Uterus (tissue), 4 donors: ENCODE results near the gene CDK19. TPM values are rescaled to one million over a fixed set of nuclear protein-coding genes. Genes with fewer than 3 reads are reported as not detected.
"Not testable (repeated sequence)": the region's sequence is repeated elsewhere in the genome, so short reads cannot be mapped to it uniquely, and the experiment has no call there.

Source experiments
- DNase-seq, 2 donors: peaks; one replicate each; pipeline ENCODE4 v3.0.0-alpha.2; 2019 to 2020
- H3K27ac ChIP-seq, 2 donors: fragments of 200-600 bp; sonication (generic); 1 replicate in 1 of 2; 2 replicates in 1 of 2; pipeline ENCODE4 v1.5.1; 2016 to 2018
- H3K27me3 ChIP-seq, 2 donors: fragments of 200-600 bp; sonication (generic); one replicate each; pipeline ENCODE4 v1.5.1; 2018 to 2019; ENCODE audit warnings: control low read depth in 1 of 2
- H3K36me3 ChIP-seq, 2 donors: fragments of 200-600 bp; sonication (generic); one replicate each; pipeline ENCODE4 v1.5.1; 2019; ENCODE audit warnings: control low read depth in 1 of 2
- H3K4me1 ChIP-seq, 2 donors: fragments of 200-600 bp; sonication (generic); one replicate each; pipeline ENCODE4 v1.5.1; 2018 to 2019; ENCODE audit warnings: control low read depth in 1 of 2
- H3K4me3 ChIP-seq, 2 donors: fragments of 200-600 bp; sonication (generic); 1 replicate in 1 of 2; 2 replicates in 1 of 2; pipeline ENCODE4 v1.5.1; 2018 to 2019; ENCODE audit warnings: mild to moderate bottlenecking in 1 of 2
- H3K9me3 ChIP-seq, 2 donors: fragments of 200-600 bp; sonication (generic); one replicate each; pipeline ENCODE4 v1.5.1; 2019; ENCODE audit warnings: control low read depth in 1 of 2
- POLR2A ChIP-seq, 2 donors: fragments of 450-650 bp; IDR thresholded peaks; one replicate each; pipeline ENCODE4 v1.6.1; 2016; ENCODE audit warnings: antibody characterized with exemption in 2 of 2, mild to moderate bottlenecking in 1 of 2, moderate library complexity in 1 of 2
- intact Hi-C: fragments of 100-400 bp; cut with DNase I; formaldehyde crosslinking; loops from one replicate; pipeline ENCODE4 v1.15.1; 2023; ENCODE audit warnings: low total_unique reads
- total RNA-seq, 4 donors: library from RNA; depleted of rRNA in 3 of 4; stranded (reverse); fragments of >200 nt in 3 of 4; gene quantifications; one replicate each; pipeline versions ENCODE4 v1.1.0 to v1.2.4, GENCODE V29; 2014 to 2023
- TF ChIP-seq, protein P1 (sequence below), 4 experiments: fragments of 200-600 bp in 2 of 4; fragments of 450-650 bp in 2 of 4; sonication (generic) in 2 of 4; IDR thresholded peaks; one replicate each; pipeline ENCODE4 v1.5.1; 2016 to 2019; ENCODE audit warnings: antibody characterized with exemption in 4 of 4, mild to moderate bottlenecking in 2 of 4, moderate library complexity in 1 of 4
- donor health status: DM: yes; HTN: yes; CAD: no.

Gene CDK19
- total RNA-seq, 4 donors from 2014 or later = 1.0 to 34.3 (median 12.9) TPM

DNA sequence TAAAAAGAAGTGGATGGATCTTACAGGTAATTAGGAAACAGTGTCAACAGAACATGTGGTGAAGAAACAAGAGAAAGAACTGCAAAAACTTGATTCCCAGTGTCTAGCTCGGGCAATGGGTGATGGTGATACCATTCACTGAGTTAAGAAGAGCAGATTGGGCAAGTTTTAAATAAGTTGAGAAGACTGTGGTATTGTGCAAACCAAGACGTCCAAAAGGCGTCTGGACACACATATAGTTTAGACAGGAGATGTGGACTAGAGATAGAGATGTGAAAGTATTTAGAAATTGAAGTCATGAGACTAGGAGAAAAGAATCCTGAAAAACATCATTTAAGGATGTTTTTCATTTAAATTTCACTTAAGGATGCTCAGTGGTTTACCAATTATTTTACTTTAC lies 53.9 kb downstream of the CDK19 start:
- Histone ChIP-seq H3K27me3 (no peaks in the 10 kb centered on the region), H3K36me3 (no peaks in the 10 kb centered on the region), H3K9me3 (no peaks in the 10 kb centered on the region), H3K4me3 (no peak overlapping the region), H3K4me1 (no peaks in the 10 kb centered on the region), H3K27ac (no peak overlapping the region)
- TF ChIP-seq POLR2A (IDR thresholded peaks at IDR 0.05) = no peak
- TF ChIP-seq, protein P1, sequence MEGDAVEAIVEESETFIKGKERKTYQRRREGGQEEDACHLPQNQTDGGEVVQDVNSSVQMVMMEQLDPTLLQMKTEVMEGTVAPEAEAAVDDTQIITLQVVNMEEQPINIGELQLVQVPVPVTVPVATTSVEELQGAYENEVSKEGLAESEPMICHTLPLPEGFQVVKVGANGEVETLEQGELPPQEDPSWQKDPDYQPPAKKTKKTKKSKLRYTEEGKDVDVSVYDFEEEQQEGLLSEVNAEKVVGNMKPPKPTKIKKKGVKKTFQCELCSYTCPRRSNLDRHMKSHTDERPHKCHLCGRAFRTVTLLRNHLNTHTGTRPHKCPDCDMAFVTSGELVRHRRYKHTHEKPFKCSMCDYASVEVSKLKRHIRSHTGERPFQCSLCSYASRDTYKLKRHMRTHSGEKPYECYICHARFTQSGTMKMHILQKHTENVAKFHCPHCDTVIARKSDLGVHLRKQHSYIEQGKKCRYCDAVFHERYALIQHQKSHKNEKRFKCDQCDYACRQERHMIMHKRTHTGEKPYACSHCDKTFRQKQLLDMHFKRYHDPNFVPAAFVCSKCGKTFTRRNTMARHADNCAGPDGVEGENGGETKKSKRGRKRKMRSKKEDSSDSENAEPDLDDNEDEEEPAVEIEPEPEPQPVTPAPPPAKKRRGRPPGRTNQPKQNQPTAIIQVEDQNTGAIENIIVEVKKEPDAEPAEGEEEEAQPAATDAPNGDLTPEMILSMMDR (IDR thresholded peaks at IDR 0.05) = no peak
- intact Hi-C loops = no loop called here
- DNase-seq = no peak

DNA sequence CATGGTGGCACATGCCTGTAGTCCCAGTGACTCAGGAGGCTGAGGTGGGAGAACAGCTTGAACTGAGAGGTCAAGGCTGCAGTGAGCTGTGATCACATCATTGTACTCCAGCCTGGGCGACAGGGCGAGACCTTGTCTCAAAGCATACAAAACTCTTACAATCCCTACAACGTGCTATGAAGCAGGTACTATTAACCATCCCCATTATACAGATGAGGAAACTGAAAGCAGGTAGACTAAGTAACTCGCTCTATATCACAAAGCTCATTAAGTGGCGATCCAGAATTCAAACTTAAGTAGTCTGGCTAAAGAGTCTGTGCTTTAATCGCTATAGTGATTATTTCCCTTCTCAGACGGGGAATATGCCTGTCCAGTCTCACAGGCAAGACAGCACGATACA lies 54.7 kb downstream of the CDK19 start:
- intact Hi-C loops = no loop called here
- Histone ChIP-seq H3K27me3 (no peaks in the 10 kb centered on the region), H3K9me3 (no peaks in the 10 kb centered on the region), H3K4me1 (no peaks in the 10 kb centered on the region), H3K27ac (no peak overlapping the region), H3K36me3 (no peaks in the 10 kb centered on the region), H3K4me3 (no peak overlapping the region)
- TF ChIP-seq POLR2A (IDR thresholded peaks at IDR 0.05) = no peak
- TF ChIP-seq, protein P1 (IDR thresholded peaks at IDR 0.05) = no peak
- no peak for DNase-seq

DNA sequence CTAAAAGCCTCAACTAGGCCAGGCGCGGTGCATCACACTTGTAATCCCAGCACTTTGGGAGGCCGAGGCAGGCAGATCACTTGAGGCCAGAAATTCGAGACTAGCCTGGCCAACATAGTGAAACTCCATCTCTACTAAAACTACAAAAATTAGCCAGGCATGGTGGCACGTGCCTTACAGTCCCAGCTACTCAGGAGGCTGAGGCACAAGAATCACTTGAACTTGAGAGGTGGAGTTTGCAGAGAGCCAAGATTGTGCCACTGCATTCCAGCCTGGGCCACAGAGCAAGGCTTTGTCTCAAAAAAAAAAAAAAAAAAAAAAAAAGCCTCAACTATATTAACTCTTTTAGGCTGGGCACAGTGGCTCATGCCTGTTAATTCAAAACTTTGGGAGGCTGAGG lies 55.2 kb downstream of the CDK19 start:
- H3K27me3 ChIP-seq, H3K9me3 ChIP-seq, intact Hi-C loops, H3K4me1 ChIP-seq, H3K36me3 ChIP-seq, H3K4me3 ChIP-seq, H3K27ac ChIP-seq, DNase-seq: not testable (repeated sequence)

DNA sequence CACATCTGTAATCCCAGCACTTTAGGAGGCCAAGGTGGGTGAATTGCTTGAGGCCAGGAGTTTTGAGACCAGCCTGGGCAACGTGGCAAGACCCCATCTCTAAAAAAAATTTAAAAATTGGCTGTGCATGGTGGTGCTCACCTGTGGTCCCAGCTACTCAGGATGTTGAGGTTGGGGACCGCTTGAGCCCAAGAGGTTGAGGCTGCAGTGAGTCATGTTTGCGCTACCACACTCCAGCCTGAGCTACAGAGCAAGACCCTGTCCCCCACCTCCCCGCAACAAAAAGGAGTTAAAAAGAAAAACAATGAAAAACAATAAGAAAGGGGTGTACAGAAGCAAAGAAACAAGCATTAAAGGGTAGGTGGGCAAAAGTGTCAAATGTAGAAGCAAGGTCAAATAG lies 57.3 kb downstream of the CDK19 start:
- intact Hi-C loops = no loop called here
- TF ChIP-seq, protein P1 (IDR thresholded peaks at IDR 0.05) = no peak
- TF ChIP-seq POLR2A (IDR thresholded peaks at IDR 0.05) = no peak
- Histone ChIP-seq H3K4me3 (no peak overlapping the region), H3K27me3 (no peaks in the 10 kb centered on the region), H3K9me3 (no peaks in the 10 kb centered on the region), H3K36me3 (no peaks in the 10 kb centered on the region), H3K27ac (no peak overlapping the region), H3K4me1 (no peaks in the 10 kb centered on the region)
- DNase-seq = no peak

DNA sequence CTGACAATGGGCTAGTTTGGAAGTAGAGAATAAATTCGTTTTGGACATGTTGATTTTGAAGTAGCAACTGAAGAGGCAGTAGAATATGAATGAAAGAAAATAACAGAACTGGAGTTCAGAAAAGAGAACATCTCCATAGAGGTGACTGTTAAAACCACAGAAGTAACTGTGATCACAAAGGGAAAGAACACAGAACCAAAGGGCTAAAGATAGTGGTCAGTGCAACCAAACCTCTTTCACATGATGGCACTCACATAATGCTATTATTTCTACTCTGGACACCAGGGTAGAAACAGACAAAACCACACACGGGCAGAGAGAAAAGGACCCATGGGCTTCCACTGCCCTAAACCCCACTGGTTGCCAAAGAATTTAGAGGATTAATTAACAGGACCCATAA lies 58.5 kb downstream of the CDK19 start:
- TF ChIP-seq, protein P1 (IDR thresholded peaks at IDR 0.05) = no peak
- TF ChIP-seq POLR2A (IDR thresholded peaks at IDR 0.05) = no peak
- Histone ChIP-seq H3K9me3 (no peaks in the 10 kb centered on the region), H3K4me1 (no peaks in the 10 kb centered on the region), H3K27ac (no peak overlapping the region), H3K27me3 (no peaks in the 10 kb centered on the region), H3K36me3 (no peaks in the 10 kb centered on the region), H3K4me3 (no peak overlapping the region)
- DNase-seq = no peak
- intact Hi-C loops = no loop called here

DNA sequence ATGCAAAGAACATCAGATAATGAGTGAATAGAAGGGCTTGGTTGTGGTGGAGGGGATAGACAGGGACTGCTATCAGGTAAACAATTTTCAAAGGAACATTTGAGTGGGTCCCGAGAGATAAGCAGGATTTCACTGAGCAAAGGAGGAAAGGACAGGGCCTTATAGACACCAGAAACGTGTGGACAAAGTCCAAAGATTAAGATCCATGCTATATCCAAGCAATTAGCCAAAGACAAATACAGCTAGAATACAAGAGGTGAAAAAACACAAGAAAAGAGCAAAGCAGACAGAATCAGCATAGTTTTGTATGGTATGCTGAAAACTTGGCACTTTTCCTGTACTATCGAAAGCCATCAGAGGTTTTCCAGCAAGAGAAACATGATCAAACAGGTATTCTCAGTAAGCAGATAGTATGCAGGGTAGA lies 59.8 kb downstream of the CDK19 start:
- no peaks in the 10 kb centered on the region for H3K36me3 ChIP-seq
- H3K4me1 ChIP-seq = no peaks in the 10 kb centered on the region
- DNase-seq = no peak
- H3K4me3 ChIP-seq = no peak overlapping the region
- no peak overlapping the region for H3K27ac ChIP-seq
- TF ChIP-seq, protein P1 (IDR thresholded peaks at IDR 0.05) = no peak
- no peak for TF ChIP-seq POLR2A (IDR thresholded peaks at IDR 0.05)
- intact Hi-C loops = no loop called here
- no peaks in the 10 kb centered on the region for H3K9me3 ChIP-seq
- no peaks in the 10 kb centered on the region for H3K27me3 ChIP-seq

DNA sequence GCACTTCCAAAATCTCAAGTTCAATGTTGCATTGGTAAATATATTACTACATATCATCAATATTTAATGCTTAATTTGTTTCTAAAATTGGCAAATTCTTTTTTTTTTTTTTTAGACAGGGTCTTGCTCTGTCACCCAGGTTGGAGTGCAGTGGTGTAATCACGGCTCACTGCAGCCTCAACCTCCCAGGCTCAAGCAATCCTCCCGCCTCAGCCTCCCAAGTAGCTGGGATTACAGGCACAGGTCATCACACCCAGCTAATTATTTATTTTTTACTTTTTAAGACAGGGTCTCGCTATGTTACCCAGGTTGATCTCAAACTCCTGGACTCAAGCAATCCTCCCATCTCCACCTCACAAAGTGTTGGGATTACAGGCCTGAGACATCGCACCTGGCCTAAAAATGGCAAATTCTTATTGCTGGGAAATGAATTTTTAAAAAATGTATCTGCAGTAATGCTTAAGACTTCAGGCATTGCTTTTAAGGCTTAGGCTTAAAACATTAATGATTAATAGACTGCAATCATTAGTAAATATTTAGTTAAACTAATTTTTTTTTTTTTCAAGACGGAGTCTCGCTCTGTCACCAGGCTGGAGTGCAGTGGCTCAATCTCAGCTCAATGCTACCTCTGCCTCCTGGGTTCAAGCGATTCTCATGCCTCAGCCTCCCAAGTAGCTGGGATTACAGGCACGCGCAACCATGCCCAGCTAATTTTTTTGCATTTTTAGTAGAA lies 61.2 kb downstream of the CDK19 start:
- H3K36me3 ChIP-seq, H3K27ac ChIP-seq, intact Hi-C loops, H3K4me3 ChIP-seq, DNase-seq, H3K4me1 ChIP-seq, H3K9me3 ChIP-seq, H3K27me3 ChIP-seq: not testable (repeated sequence)
